SJSA1 (cell line): ENCODE data around the gene SMLR1. TPM values are rescaled to one million over a fixed set of nuclear protein-coding genes. Genes with fewer than 3 reads are reported as not detected.

Experiments
- DNase-seq, 2 experiments: peaks; one replicate each; pipeline ENCODE4 v3.0.0-alpha.2; 2015 to 2020; ENCODE audit warnings: low spot score in 2 of 2, low read depth in 1 of 2
- H3K27ac ChIP-seq: fragments of 250-450 bp; sonication (Bioruptor Pico); 2 replicates; pipeline ENCODE4 v1.5.1; 2020; ENCODE audit warnings: mild to moderate bottlenecking, moderate library complexity
- H3K27me3 ChIP-seq: fragments of 250-450 bp; sonication (Bioruptor Pico); replicated peaks from 2 replicates; pipeline ENCODE4 v1.5.1; 2020; ENCODE audit warnings: mild to moderate bottlenecking, moderate library complexity
- H3K36me3 ChIP-seq: fragments of 250-450 bp; sonication (Bioruptor Pico); 2 replicates; pipeline ENCODE4 v1.5.1; 2020; ENCODE audit warnings: mild to moderate bottlenecking
- H3K4me1 ChIP-seq: fragments of 250-450 bp; sonication (Bioruptor Pico); replicated peaks from 2 replicates; pipeline ENCODE4 v1.6.1; 2021; ENCODE audit warnings: mild to moderate bottlenecking
- H3K4me3 ChIP-seq: fragments of 250-450 bp; sonication (Bioruptor Pico); 2 replicates; pipeline ENCODE4 v1.5.1; 2020; ENCODE audit warnings: mild to moderate bottlenecking
- H3K9me3 ChIP-seq: fragments of 250-450 bp; sonication (Bioruptor Pico); replicated peaks from 2 replicates; pipeline ENCODE4 v1.5.1; 2020; ENCODE audit warnings: mild to moderate bottlenecking
- total RNA-seq: library from RNA; depleted of rRNA; stranded (reverse); fragments of >200 nt; shearing (Covaris generic); gene quantifications from 2 replicates; pipeline ENCODE4 v1.2.3, GENCODE V29; 2014; rRNA removed

Gene SMLR1
- total RNA-seq: not detected in 2 replicates

- Histone ChIP-seq H3K27ac (no peak within 1 kb of the TSS), H3K4me3 (no peak within 1 kb of the TSS), H3K9me3 (no peaks in the 10 kb centered on the region; the same call in 1 of the 2 replicates), H3K27me3 (no peaks in the 10 kb centered on the region), H3K36me3 (no peaks in the 10 kb centered on the region), H3K4me1 (no peaks in the 10 kb centered on the region)
- DNase-seq: no peak
Measured at GRCh38 chr6:130827247-130828149, at the start of gene SMLR1. Gene SMLR1 (plus strand): TSS chr6:130827406. CDS start chr6:130827414, 8 bp downstream.

- no peak overlapping the region for H3K27ac ChIP-seq
- H3K36me3 ChIP-seq: no peaks in the 10 kb centered on the region
- no peak overlapping the region for H3K4me3 ChIP-seq
- no peaks in the 10 kb centered on the region for H3K27me3 ChIP-seq
- H3K9me3 ChIP-seq: no peaks in the 10 kb centered on the region; the same call in 1 of the 2 replicates
- peak in 1 of 2 experiments; percentile 46 for DNase-seq
- H3K4me1 ChIP-seq: peaks cover 22% of the 10 kb centered on the region
Measured at GRCh38 chr6:130778946-130779657, 48.1 kb upstream of the SMLR1 start.

- Histone ChIP-seq H3K27me3 (no peaks in the 10 kb centered on the region), H3K4me1 (peaks cover 22% of the 10 kb centered on the region), H3K9me3 (no peaks in the 10 kb centered on the region; the same call in 1 of the 2 replicates), H3K36me3 (no peaks in the 10 kb centered on the region), H3K27ac (no peak overlapping the region), H3K4me3 (no peak overlapping the region)
- DNase-seq: no peak
Measured at GRCh38 chr6:130779658-130780033, 47.6 kb upstream of the SMLR1 start.

- H3K27me3 ChIP-seq: no peaks in the 10 kb centered on the region
- H3K9me3 ChIP-seq: no peaks in the 10 kb centered on the region; the same call in 1 of the 2 replicates
- no peaks in the 10 kb centered on the region for H3K36me3 ChIP-seq
- DNase-seq: no peak
- H3K4me1 ChIP-seq: peaks cover 22% of the 10 kb centered on the region
- H3K4me3 ChIP-seq: no peak overlapping the region
- no peak overlapping the region; the same call in 1 of the 2 replicates for H3K27ac ChIP-seq
Measured at GRCh38 chr6:130780122-130780521, 47.1 kb upstream of the SMLR1 start.

- peaks cover 22% of the 10 kb centered on the region for H3K4me1 ChIP-seq
Measured at GRCh38 chr6:130781557-130781956, 45.6 kb upstream of the SMLR1 start.

GRCh38 chr6:130783416-130784107 lies 43.6 kb upstream of the SMLR1 start:
- no peak for DNase-seq
- H3K36me3 ChIP-seq: no peaks in the 10 kb centered on the region
- peaks cover 17% of the 10 kb centered on the region for H3K4me1 ChIP-seq
- no peaks in the 10 kb centered on the region for H3K27me3 ChIP-seq
- H3K9me3 ChIP-seq: no peaks in the 10 kb centered on the region; the same call in 1 of the 2 replicates
- H3K27ac ChIP-seq: no peak overlapping the region
- H3K4me3 ChIP-seq: no peak overlapping the region

More at GRCh38 chr6:130781557-130781956, 45.6 kb upstream of the SMLR1 start:
- DNase-seq: no peak
- Histone ChIP-seq H3K27me3 (no peaks in the 10 kb centered on the region), H3K36me3 (no peaks in the 10 kb centered on the region), H3K4me3 (no peak overlapping the region), H3K27ac (no peak overlapping the region), H3K9me3 (no peaks in the 10 kb centered on the region; the same call in 1 of the 2 replicates)

- Histone ChIP-seq H3K4me3 (no peak overlapping the region), H3K27me3 (no peaks in the 10 kb centered on the region), H3K36me3 (no peaks in the 10 kb centered on the region), H3K9me3 (no peaks in the 10 kb centered on the region), H3K27ac (no peak overlapping the region), H3K4me1 (no peaks in the 10 kb centered on the region)
- no peak for DNase-seq
Measured at GRCh38 chr6:130787726-130788500, 39.3 kb upstream of the SMLR1 start.

- no peak for DNase-seq
- no peak overlapping the region for H3K27ac ChIP-seq
- H3K36me3 ChIP-seq: no peaks in the 10 kb centered on the region
Measured at GRCh38 chr6:130788954-130789353, 38.3 kb upstream of the SMLR1 start.

GRCh38 chr6:130794010-130794697 lies 33.1 kb upstream of the SMLR1 start:
- H3K9me3 ChIP-seq: no peaks in the 10 kb centered on the region
- peaks cover 21% of the 10 kb centered on the region for H3K4me1 ChIP-seq
- H3K27ac ChIP-seq: no peak overlapping the region
- H3K27me3 ChIP-seq: no peaks in the 10 kb centered on the region
- H3K36me3 ChIP-seq: no peaks in the 10 kb centered on the region
- no peak overlapping the region for H3K4me3 ChIP-seq
- no peak for DNase-seq

More at GRCh38 chr6:130788954-130789353, 38.3 kb upstream of the SMLR1 start:
- Histone ChIP-seq H3K27me3 (no peaks in the 10 kb centered on the region), H3K4me3 (no peak overlapping the region), H3K4me1 (no peaks in the 10 kb centered on the region), H3K9me3 (no peaks in the 10 kb centered on the region)

- Histone ChIP-seq H3K4me1 (peaks cover 21% of the 10 kb centered on the region), H3K27ac (no peak overlapping the region), H3K27me3 (no peaks in the 10 kb centered on the region), H3K4me3 (no peak overlapping the region), H3K9me3 (no peaks in the 10 kb centered on the region), H3K36me3 (no peaks in the 10 kb centered on the region)
- no peak for DNase-seq
Measured at GRCh38 chr6:130794738-130795137, 32.5 kb upstream of the SMLR1 start.

- DNase-seq: peak; percentile 89 to 94
- peaks cover 21% of the 10 kb centered on the region for H3K4me1 ChIP-seq
- no peaks in the 10 kb centered on the region for H3K36me3 ChIP-seq
- peak overlapping the region; percentile 9; the same call in 1 of the 2 replicates for H3K27ac ChIP-seq
- H3K4me3 ChIP-seq: no peak overlapping the region
- no peaks in the 10 kb centered on the region for H3K27me3 ChIP-seq
- H3K9me3 ChIP-seq: no peaks in the 10 kb centered on the region
Measured at GRCh38 chr6:130796313-130796905, 30.8 kb upstream of the SMLR1 start.

- no peaks in the 10 kb centered on the region for H3K36me3 ChIP-seq
- H3K27me3 ChIP-seq: no peaks in the 10 kb centered on the region
- DNase-seq: no peak
- H3K27ac ChIP-seq: no peak overlapping the region
- H3K4me3 ChIP-seq: no peak overlapping the region
- H3K4me1 ChIP-seq: peaks cover 21% of the 10 kb centered on the region
- no peaks in the 10 kb centered on the region for H3K9me3 ChIP-seq
Measured at GRCh38 chr6:130797061-130797460, 30.1 kb upstream of the SMLR1 start.
